ENCODE results near the gene EFCAB5.

- no peak for TF ChIP-seq POLR2A (IDR thresholded peaks at IDR 0.05)
- TF ChIP-seq CTCF (IDR thresholded peaks at IDR 0.05) = no peak
Observed at GRCh38 chr17:29892201-29892600, 49.2 kb upstream of the EFCAB5 start.

Measured in adrenal gland (tissue), 5 donors.